ENCODE results near the gene RALGPS2. TPM values are rescaled to one million over a fixed set of nuclear protein-coding genes. Genes with fewer than 3 reads are reported as not detected.
"Not testable (repeated sequence)": the region's sequence is repeated elsewhere in the genome, so short reads cannot be mapped to it uniquely, and the experiment has no call there.

RALGPS2 gene
- polyA plus RNA-seq, 10 donors = 31.5 to 61.9 (median 39.4) TPM

DNA sequence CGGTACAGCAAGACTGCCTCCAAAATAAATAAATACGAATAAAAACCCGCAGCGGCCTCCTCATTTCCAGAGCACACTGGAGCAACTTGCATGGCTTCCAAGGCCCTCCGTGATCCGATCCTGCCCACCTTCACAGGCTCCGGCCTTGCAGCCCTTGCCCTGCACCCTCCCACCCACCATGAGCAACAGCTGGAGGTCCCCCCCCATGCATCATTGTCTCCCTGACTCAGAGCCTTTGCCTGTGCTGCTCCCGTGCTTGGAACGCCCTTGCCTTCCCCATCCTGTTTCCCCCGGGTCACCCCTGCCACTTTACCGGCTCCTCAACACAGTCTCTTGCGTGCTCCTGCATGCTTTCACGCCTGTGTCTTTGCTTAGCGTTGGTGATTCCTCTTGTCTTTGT lies 216.8 kb downstream of the RALGPS2 start:
- no peak for DNase-seq

DNA sequence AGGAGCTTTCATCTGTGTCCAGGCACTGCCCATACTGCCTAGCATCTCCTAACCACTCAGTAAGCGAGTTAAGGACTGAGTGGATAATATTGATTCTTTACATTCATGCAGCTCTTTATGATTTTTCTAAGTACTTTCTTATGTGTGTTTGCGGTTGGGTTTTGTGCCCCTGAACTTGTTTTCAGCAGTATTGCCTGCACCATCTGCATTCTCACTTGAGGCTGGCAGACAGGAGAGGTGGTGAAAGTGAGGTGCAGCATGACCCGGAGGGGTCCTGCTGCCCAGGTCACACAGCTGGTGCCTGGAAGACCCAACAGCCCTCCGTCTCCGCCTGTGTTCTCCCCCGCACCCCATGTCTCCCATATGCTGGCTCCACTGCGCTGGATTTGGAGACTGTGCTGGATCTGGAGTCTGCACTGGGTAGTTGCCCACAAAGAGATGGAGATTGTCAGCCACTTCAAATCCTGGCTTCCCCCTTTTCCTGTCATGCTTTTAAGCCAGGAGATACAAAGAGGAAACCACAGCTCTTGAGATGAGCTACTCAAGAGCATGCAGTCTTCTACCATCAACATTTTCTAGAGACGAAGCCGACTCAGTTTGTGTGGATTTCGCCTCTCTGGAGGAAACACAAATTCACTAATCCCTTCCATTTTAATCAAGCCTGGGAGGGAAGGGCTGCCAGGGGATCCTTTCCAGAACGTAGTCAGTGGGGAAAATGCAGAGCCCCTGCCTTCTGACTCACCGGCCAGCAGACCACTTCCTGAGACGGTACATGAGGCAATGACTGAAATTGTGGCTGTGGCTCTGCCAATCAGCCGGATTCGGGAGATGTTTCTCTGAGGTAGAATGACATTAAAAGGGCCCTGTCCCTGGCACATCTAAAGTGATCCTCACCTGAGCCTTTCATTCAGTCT lies 217.5 kb downstream of the RALGPS2 start:
- peak in 1 of 3 donors; percentile 70 for DNase-seq

DNA sequence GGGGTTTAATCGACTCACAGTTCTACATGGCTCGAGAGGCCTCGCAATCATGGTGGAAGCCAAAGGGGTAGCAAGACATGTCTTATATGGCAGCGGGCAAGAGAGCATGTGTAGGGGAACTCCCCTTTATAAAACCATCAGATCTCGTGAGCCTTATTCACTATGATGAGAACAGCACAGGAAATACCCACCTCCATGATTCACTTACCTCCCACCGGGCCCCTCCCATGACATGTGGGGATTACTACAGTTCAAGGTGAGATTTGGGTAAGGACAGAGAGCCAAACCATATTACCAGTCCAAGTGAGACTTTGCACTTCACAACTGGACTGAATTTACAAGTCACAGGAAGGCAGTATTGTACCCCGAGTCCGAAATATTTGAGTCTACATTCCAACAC lies 219.7 kb downstream of the RALGPS2 start:
- no peak for DNase-seq

DNA sequence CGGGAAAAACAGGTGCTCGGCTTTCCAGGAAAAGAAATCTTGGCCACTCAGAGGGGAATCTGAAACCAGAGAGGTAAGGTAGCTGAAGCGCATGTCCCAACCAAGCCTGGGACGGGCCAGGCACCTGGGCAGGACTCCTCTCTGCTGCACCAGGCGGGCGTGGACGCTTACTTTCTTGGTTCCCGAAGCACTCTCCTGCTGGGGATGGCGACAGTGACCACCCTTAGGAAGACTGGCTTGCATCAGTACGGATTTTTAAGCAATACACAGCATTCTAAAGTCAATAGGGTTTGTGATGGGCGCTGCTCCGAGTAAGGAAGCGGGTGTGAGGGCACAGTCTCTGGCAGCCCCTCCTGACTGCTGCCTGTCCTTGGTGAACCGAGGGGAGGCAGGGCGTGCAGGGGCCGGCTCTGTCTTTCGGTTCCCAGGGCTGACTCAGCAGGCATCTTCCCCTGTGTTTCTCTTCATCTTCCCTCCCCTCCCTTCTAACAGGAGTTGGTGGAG lies 220.8 kb downstream of the RALGPS2 start:
- peak in 1 of 3 donors; percentile 33 for DNase-seq

DNA sequence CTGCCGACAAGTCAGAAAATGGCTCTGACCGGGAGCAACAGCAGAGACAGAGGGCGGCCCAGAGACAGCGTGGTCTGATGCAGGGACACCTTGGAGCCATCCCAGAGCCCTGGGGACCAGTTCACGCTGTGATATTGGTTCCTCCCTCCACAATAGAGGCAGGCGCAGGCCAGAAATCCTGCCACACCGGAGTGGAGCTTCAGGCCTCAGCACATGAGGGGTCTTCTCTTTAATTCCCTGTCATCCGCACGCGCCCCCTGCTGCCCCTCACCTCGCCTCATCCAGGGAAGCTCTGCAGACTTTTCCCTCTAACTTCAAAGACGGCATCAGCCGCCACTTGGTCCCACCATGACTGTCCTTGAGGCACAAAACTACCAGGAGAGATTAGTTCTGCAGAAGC lies 221.4 kb downstream of the RALGPS2 start:
- DNase-seq = no peak

DNA sequence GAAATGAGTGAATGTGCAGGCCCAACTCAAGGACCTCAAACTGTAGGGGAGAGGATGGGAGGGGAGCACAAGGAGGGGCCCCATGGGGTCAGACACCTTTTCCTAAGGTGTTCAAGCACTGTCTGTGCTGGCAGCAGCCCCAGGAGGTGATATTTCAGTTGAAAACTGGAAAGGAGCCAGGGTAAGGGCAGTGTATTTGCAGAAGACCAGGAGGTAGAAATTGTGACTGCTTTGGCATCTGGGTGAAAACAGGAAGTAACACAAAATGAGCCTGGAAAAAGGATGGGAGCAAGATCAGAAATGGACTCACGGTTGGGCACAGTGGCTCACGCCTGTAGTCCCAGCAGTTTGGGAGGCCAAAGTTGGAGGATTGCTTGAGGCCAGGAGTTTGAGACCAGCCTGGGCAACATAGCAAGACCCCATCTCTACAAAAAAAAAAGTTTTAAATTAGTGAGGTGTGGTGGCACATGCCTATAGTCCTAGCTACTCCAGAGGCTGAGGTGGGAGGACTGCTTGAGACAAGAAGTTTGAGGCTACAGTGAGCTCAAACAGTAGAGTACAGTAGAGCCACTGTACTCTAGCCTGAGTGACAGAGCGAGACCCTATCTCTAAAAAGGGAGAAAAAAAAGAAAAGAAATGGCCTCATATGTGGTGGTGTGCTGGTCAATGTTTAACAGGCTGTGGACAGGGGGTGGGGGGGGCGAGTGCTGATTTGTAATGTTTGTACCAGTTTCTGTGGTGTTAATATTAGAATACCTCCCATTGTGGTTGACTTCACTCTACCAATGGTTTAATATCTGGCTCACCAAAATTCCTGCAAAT lies 222.0 kb downstream of the RALGPS2 start:
- no peak for DNase-seq

DNA sequence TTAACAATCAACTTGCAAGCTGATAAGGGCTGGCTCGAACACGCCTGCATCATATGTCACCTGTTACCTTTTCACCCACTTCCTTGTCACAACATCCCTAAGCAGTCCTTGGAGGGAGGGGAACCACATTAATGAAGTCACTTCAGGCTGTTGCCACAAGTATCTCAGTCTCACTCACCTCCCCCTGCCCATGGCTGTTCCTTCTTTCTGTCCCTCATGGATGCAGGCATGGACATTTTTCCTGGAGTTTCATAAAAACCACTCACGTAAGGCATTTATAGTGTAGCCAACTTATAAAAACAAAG lies 222.6 kb downstream of the RALGPS2 start:
- no peak for DNase-seq

DNA sequence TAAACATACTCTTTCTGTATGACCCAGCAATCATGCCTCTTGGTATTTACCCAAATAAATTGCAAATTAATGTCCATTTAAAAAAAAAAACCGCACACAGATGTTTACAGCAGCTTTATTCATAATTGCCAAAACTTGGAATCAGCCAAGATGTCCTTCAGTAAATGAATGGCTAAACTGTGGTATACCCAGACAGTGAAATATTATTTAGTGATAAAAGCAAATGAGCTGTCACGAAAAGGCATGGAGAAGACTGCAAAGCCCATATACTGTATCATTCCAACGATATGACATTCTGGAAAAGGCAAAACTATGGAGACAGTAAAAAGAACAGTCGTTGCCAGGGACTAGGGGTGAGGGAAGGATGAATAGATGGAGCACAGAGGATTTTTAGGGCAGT lies 223.6 kb downstream of the RALGPS2 start:
- DNase-seq = no peak

DNA sequence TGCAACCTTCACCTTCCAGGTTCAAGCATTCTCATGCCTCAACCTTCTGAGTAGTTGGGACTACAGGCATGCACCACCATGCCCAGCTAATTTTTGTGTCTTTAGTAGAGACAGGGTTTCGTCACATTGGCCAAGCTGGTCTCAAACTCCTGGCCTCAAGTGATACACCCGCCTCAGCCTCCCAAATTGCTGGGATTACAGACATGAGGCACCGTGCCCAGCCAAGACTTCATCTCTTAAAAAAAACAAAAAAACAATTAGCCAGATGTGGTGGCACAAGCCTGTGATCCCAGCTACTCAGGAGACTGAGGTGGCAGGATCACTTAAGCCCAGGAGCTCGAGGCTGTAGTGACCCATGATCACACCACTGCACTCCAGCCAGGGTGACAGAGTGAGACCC lies 224.8 kb downstream of the RALGPS2 start:
- DNase-seq = not testable (repeated sequence)

DNA sequence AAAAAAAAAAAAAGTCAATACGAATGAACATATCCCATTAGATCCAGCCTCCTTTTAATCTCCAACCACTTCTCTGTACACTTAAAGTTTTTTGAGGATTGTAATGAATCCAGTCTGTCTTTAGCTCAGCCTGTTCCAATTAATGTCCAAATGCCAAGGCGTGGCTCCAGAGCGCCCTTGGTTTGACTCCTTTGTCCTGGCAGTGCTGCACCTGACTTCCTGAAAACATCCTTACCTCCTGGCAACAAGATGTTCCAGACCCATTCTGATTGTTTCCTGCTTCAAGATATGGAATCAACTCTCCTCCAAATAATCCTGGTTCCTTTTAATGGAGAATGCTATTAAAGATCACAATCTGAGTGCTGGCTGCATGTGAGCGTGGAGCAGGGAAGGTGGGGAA lies 226.6 kb downstream of the RALGPS2 start:
- no peak for DNase-seq

DNA sequence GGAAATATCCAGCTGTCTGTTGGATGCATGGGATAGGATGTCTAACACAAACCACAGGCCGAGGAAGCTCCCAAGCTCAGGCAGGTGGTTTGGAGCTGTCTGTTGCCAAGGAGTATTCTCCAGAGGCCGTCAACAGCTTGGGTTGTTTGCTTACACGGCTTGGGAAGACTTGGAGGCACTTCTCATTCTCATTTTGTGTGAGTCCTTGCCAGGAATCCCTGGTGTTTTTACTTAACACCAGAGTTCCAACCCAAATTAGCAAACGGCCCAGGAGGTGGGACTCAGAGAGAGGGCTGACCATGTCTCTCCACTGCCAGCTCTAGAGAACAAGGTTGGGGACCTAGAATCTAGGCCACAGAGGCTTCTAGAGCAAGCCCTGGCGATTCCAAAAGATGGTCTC lies 228.0 kb downstream of the RALGPS2 start:
- DNase-seq = peak; percentile 80 to 95 (median 90)

DNA sequence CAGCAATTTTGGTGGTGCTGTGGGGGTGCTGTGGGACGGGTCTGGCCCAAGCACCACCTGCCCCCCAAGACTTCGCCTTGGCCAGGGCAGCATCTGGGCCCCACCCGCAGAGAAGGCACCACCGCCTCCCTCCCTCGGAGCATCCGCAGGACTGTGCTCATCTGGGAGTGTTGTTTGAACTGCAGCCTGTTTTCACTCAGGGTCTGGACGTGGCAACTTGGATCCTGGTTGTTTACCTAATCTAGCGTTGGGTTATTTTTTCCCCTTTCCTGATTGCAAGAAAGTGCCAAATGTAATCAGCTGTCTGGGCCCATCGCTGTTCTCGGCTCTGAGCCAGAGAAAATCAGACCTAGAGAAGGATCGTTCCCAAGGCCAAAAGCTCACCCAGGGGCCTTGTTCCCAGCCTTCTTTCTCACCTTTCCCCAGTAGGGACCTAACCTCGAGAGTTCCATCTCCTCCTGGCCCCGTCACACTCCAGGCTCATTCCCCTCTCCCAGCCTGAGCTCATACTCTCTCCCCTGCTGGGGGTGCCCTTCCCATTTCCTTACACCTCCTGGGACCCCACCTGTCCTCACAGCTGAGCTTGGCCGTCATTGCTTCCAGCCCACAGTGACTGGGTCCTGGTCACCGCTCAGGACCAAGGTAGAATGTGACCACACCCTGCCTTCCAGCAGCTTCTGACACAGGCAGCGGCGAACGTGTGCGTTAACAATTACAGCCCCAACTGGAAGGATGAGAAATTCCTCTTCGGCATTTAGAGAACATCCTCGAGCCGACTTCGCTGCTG lies 228.7 kb downstream of the RALGPS2 start:
- peak in 1 of 3 donors; percentile 79 for DNase-seq

DNA sequence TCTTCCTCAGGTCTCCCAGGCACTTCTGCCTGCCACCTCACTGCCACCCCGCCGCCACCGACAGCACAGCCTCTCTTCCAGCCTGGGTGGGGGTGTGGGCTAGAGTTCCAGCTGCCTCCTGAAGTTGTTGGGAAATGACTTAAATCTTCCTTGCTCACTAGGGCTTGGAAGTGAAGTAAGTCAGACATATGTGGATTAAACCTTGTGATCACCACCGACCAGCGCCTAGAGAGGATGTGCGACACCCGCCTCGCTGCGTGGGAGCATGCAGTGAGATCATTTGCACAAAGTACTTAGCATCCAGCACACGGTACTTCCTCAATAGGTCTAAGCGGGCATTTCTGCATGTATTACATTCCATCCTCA lies 229.3 kb downstream of the RALGPS2 start:
- DNase-seq = peak in 1 of 3 donors; percentile 53

DNA sequence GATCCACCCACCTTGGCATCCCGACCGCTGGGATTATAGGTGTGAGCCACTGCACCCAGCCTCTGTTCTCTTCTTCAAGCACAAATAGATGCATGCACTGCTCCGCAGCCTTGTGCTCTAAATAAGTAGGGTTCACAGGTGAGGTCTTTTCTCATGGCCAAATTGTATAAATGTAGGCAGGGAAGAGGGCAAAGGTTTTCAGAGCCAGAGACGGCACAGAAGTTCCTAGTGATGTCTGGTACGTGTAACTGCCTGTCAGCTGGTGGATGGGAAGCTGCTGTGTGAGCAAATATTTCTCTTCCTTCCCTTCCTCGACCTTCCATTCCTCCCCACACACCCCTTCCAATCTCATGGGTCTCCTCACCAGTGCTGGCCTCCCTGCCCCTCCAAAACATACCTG lies 229.9 kb downstream of the RALGPS2 start:
- no peak for DNase-seq

DNA sequence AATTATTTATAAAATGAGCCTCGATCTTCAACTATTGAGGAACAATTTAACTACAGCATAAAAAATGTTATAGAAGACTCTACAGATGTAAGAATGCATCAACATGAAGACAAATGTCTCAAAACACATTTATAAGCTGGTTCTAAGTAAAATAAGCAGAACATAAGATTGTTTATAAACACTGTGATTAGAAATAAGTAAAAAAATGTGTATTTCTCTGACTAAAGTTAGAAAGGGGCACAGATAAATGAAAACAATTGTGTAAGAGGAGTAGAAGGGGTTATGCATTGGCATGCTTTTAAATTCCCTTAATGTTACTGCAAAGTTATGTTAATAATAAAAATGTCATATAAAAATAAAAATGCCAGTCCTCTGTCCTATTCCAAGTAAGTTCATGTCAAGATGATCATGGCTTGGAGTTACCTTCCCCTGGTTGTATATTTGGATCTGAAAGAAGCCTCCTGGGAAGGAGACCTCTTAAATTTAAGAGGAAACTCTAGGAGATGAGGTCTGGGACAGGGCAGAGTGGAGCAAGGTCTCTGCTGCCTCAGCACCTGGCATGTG lies 230.4 kb downstream of the RALGPS2 start:
- DNase-seq = no peak

DNA sequence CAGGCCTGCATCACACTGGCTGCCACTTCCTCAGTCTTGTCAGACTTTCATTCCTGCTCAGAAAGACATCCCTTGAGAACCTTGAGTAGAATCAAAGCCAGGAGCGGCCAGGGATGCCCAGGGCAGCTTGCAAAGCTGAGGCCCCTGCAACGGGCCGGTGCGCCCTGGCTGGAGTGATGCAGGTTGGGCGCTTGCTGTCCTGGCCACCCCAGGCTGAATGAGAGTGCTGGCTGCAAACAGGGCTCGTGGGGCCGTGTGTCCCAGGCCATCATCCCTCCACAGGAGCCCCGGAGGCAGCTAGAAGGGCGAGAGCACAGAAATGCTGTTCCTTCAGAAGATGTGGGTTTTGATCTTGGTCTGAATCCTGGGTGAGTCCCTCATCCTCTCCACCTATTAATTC lies 233.4 kb downstream of the RALGPS2 start:
- DNase-seq = no peak

DNA sequence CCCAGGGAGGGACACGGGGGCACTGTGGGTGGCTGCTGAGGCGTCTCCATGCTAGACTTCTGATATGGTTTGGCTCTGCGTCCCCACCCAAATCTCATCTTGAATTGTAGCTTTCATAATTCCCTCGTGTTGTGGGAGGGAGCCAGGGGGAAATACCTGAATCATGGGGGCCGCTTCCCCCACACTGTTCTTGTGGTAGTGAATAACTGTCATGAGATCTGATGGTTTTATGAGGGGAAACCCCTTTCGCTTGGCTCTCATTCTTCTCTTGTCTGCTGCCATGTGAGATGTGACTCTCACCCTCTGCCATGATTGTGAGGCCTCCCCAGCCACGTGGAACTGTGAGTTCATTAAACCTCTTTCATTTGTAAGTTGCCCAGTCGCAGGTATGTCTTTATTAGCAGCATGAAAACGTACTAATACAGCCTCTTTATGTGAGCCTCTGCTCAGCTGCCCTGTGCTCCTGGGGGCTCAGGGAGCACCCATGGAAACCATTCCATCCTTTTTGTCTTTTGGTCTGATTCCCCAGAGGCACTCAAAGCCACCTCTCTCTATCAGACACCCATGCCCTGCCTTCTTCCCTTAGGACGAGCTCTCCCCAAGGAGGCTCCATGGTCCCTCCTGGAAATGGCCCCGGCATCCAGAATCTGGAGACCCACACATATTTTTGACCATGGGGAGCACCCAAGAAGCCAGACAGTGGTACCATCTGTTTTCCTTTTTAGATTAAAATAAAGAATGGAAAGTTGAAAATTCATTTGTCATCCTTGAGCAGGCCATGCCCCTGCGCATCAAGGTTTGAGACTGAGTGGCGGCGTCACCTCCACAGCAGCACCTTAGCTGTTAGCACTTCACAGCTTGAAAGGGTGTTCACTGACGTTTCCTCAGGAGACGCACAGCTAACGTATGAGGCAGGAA lies 234.8 kb downstream of the RALGPS2 start:
- DNase-seq = no peak

DNA sequence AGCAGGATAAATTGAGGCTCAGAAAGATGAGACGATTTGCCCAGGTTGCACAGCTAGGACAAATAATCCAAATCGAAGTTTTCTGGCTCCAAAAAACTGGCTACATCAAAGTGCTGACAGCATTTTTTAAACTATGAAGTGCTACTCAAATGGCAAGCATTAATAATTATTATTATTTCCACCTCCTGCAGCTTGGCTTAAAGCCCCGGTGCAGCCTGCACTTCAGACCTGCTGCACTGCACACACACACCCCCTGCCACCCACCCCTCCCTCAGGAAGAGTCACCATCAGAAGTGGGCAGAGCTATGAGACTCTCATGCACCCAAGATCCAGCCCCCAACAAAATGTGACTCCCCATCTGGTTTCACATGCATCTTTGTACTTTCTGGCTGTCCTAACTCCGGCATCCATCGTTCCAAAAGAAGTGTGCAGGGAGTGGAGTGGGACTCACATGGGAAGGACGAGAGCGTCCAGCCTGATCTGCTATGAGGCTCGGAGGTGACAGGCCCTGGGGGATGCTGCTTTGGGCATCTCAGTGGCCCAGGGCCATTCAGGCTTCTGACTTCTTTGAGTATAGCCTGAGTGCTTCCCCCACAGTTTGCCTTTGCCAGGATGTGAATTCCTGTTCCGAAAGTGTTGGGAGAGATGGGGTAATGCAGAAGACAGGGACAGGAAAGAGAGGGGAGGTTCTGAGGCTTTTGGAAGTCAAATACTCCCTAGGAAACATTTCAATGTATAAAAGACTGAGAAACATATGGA lies 235.6 kb downstream of the RALGPS2 start:
- peak in 2 of 3 donors; percentile 65 to 89 for DNase-seq

DNA sequence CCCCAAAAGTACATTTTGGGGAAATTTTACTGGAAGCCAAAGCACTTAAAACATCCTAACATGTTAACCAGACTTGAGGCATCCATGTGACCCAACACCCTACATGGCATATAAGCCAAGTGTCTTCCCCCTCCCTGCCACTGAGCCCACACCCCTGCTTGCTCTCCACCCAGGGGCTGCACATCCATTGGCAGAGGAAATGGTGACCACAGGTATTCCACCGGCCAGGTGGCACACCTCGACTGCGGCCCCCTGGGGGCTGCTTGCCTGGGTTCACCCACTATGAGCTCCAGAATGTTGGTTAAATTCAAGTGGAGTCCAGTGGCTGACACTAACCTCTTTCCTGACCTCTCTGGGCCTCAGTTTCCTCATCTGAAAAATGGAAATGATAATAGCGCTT lies 236.3 kb downstream of the RALGPS2 start:
- DNase-seq = no peak

DNA sequence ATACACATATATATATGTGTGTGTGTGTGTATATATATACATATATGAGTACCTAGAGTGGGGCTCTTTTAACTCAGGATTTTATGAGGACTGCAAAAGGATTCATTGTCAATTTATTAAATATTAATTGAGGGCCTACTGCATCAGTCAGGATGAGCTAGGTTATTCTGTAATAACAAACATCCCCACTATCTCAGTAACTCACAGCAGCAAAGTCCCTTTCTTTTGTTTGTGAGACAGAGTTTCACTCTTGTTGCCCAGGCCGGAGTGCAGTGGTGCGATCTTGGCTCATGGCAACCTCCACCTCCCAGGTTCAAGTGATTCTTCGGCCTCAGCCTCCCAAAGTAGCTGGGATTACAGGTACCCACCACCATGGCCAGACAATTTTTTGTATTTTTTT lies 236.8 kb downstream of the RALGPS2 start:
- no peak for DNase-seq
